KBM-7 (cell line): ENCODE data around the gene ARHGAP10.
A peak's percentile ranks its signal among the peaks of the same experiment; 100 is the strongest.

Experiments used
- DNase-seq: peaks from one replicate; pipeline ENCODE4 v3.0.0-alpha.2; 2015
- in situ Hi-C: fragments of 300-500 bp; cut with MboI; formaldehyde crosslinking; loops from 2 replicates; pipeline ENCODE4 v1.14.3; 2020; ENCODE audit warnings: low sequenced_read_pairs, low pct_unique_long_range_greater_than_20kb, mixed read lengths

Gene ARHGAP10

DNA sequence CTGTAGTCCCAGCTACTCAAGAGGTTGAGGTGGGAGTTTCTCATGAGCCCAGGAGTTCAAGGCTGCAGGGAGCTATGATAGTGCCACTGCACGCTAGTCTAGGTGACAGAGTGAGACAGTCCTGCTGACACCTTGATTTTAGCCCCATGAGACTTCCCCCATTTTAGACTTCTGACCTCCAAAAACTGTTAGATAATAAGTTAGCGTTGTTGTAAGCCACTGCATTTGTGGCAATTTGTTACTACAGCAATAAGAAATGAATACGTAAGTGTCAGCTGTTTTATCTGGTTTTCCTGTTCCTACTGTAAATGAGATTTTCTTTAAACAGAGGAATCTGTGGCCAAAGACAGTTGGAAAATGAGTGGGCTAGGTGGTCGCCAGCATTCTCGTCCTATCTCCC is 83.9 kb downstream of the ARHGAP10 start:
- DNase-seq: no peak
- in situ Hi-C loops: no loop called here

DNA sequence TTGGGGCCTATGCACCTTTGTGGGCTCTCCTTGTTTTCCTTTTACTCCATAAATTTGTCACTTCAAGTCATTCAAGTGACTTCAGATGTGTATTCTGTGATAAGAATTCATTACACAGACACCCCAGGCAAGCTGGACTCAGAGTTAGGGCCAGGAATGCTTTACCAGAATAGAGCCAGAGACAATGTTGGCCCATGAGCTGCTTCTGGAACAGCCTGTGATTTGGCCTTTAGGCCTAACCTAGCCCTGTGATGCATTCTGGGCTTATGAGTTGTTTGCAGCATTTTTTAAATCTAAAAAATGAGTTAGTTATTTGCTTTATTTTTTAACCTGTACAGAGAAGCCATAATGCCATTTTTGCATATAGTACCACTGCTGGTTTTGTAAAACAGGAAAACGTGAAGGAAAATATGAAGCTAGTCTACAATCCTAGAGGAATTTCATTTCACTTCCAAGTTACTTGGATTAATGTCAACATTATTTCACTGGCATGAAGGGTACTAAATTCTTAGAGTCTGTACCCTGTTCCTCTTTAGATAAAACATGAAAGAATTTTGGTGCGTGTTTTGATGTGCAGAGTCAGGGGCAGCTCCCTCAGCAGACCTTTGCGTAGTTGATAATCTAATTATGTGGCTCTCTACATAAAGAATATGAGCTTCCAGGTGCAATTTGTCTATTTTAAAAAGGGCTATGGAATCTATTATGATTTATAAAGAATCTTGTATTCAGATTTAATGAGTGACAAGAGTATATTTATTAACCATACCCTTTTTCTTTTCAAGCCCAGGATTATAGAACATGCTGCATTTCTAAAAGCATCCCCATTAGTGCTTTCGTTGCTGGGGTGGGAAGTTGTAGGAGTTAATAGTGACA is 84.7 kb downstream of the ARHGAP10 start:
- in situ Hi-C loops: no loop called here
- DNase-seq: no peak

DNA sequence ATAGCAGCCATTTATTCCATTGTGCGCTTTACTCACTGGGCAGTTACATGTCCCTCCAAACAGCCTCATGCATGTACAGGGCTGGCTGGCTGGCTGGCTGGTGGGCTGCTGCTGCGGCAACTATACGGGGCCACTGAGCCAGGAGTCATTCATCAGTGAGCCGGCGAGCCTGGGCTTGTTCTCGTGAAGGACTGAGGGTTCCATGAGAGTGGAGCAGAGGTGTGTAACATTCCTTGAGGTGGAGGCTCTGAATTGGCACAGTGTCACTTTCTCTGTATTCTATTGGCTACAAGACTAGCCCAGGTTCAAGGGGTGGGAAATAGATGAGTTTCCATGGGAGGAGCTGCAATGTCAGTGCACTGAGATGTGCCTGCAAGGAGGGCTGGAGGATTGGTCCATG is 89.1 kb downstream of the ARHGAP10 start:
- in situ Hi-C loops: no loop called here
- DNase-seq: no peak

DNA sequence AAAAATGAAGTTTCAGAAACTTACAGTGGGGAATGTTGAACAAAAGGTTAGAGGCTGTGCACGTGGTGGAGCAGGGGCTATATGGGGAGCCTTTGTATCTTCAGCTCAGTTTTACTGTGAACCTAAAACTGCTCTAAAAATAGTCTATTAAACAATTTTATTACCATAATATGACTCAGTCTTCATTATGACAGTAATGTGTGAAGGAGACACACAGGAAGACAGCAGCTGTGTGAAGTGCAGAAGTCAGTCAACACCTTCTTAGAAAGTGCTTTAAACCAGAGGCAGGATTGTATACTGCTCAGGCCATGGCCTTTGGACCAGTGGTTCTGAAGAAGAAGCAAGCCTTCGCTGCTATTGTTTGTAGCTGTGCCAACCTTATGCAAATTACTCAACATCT is 89.7 kb downstream of the ARHGAP10 start:
- in situ Hi-C loops: no loop called here
- no peak for DNase-seq

DNA sequence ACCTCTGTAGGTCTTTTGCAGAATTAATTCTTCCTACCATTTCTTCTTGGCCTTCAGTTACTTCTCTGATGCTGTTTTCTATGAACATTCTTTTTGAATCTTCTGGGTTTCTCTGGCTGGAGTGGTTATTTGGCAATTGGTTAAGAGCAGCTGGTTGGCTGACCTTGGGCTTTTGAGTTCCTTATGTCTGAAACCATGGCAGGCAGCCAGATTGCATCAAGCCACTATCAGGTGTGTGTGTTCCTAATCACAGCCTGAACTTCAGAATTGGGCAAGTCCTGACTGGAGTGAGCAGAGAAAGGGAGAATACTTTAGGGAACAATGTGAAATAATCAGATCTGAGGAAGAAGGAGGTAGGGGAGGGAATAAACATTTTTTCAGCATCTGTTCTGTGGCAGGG is 90.2 kb downstream of the ARHGAP10 start:
- in situ Hi-C loops: no loop called here
- peak; percentile 8 for DNase-seq

- no peak for DNase-seq
- in situ Hi-C loops: no loop called here
These were observed 91.2 kb downstream of the ARHGAP10 start for GRCh38 chr4:147823130-147823529.

DNA sequence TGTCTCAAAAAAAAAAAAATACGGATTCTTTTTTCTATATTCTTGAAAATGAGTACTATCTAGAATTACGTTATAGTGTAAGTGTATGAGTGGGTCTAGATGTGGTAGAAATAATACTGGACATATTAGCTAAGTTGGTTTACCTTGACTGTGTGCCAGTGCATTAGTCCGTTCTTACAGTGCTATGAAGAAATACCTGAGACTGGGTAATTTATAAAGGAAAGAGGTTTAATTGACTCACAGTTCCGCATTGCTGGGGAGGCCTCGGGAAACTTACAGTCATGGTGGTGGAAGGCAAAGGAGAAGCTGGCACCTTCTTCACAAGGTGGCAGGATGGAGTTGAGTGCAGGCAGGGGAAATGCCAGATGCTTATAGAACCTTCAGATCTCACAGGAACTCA is 92.4 kb downstream of the ARHGAP10 start:
- no peak for DNase-seq
- in situ Hi-C loops: no loop called here

- in situ Hi-C loops: no loop called here
These were observed 93.0 kb downstream of the ARHGAP10 start for GRCh38 chr4:147824884-147825283.

GRCh38 chr4:147825451-147826287 is 93.8 kb downstream of the ARHGAP10 start:
- peak; percentile 72 for DNase-seq
- in situ Hi-C loops: no loop called here

More at GRCh38 chr4:147824884-147825283, 93.0 kb downstream of the ARHGAP10 start:
- no peak for DNase-seq

- in situ Hi-C loops: no loop called here
These were observed 94.4 kb downstream of the ARHGAP10 start for GRCh38 chr4:147826288-147826646.

GRCh38 chr4:147828331-147828905 is 96.5 kb downstream of the ARHGAP10 start:
- in situ Hi-C loops: no loop called here
- peak; percentile 11 for DNase-seq

More at GRCh38 chr4:147826288-147826646, 94.4 kb downstream of the ARHGAP10 start:
- no peak for DNase-seq

GRCh38 chr4:147829401-147830101 is 97.7 kb downstream of the ARHGAP10 start:
- DNase-seq: no peak
- in situ Hi-C loops: no loop called here

- DNase-seq: no peak
- in situ Hi-C loops: no loop called here
These were observed 98.2 kb downstream of the ARHGAP10 start for GRCh38 chr4:147830102-147830463.

GRCh38 chr4:147830987-147831386 is 99.1 kb downstream of the ARHGAP10 start:
- DNase-seq: no peak
- in situ Hi-C loops: no loop called here

- peak; percentile 16 for DNase-seq
- in situ Hi-C loops: no loop called here
These were observed 99.8 kb downstream of the ARHGAP10 start for GRCh38 chr4:147831551-147832171.

DNA sequence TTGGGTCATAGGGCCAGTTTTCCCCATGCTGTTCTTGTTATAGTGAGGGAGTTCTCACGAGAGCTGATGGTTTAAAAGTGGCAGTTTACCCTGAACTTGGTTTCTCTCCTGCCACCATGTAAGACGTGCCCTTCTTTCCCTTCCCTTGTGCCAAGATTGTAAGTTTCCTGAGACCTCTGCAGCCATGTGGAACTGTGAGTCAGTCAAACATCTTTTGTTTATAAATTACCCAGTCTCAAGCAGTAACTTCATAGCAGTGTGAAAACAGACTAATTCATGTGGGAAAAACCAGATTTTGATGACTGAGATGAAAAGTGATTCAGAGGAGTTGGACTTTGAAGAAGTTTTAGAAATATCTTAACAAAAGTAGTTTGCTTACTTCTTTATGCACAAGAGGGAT is 101.4 kb downstream of the ARHGAP10 start:
- in situ Hi-C loops: no loop called here
- no peak for DNase-seq

DNA sequence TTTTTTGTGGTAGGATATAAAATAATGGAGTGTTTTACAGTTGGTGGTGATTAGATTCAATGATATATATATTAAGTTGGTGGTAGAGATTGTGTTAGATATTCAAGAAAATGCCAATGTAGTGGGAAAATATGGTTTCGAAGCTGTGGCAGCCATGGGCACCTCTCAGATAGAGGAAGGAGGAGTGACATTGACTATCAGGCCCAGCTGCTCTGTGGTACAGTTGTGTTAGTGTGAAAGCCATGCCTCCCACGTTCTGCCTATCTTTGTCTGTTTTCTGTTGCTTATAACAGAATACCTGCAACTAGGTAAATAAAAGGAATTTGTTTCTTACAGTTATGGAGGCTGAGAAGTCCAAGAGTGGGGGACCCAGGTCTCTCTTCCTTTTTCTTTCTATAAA is 101.9 kb downstream of the ARHGAP10 start:
- DNase-seq: no peak
- in situ Hi-C loops: no loop called here

DNA sequence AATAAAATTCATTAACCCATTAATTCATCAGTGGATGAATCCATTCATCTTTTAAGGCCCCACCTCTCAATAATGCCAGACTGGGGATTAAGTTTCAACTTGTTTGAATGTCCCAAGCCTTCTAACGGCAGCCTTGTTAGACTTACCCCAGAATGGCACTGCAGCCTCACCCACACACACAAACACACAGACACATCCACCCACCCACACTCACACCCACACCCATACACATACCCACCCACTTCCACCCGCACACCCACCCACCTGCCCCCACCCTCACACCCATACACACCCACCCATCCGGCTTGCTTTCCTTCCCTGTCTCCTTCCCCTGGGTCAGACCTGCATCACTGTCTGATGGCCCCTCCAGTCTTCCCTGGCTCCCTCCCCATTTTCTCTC is 102.6 kb downstream of the ARHGAP10 start:
- no peak for DNase-seq
- in situ Hi-C loops: no loop called here

DNA sequence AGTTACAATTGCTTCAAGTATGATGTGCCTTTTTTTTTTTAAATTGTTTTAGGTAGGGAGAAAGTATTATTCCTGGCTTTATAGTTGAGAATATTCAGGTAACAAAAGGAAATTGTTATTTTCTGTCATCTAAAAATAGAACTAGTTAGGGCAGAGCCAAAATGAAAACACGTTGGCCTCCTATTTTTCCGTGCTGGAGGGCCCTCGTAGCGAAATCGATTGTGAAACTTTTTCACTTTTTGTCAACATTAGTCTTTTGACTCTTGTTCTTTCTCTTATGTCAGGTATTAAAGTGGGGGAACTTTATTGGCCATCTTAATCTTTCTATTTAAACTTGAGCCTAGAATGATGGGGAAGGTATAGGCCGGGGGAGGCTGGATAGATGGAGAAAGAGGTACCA is 104.9 kb downstream of the ARHGAP10 start:
- DNase-seq: no peak
- in situ Hi-C loops: no loop called here
